Fibroblast of skin of left quadriceps (primary cell): Measurements from ENCODE around the gene GRB7.
"Not testable (repeated sequence)": the region's sequence is repeated elsewhere in the genome, so short reads cannot be mapped to it uniquely, and the experiment has no call there.

Experiments
- DNase-seq, 2 experiments: peaks; one replicate each; pipeline ENCODE4 v3.0.0-alpha.2; 2013; ENCODE audit warnings: low read depth in 2 of 2

Gene GRB7

DNA sequence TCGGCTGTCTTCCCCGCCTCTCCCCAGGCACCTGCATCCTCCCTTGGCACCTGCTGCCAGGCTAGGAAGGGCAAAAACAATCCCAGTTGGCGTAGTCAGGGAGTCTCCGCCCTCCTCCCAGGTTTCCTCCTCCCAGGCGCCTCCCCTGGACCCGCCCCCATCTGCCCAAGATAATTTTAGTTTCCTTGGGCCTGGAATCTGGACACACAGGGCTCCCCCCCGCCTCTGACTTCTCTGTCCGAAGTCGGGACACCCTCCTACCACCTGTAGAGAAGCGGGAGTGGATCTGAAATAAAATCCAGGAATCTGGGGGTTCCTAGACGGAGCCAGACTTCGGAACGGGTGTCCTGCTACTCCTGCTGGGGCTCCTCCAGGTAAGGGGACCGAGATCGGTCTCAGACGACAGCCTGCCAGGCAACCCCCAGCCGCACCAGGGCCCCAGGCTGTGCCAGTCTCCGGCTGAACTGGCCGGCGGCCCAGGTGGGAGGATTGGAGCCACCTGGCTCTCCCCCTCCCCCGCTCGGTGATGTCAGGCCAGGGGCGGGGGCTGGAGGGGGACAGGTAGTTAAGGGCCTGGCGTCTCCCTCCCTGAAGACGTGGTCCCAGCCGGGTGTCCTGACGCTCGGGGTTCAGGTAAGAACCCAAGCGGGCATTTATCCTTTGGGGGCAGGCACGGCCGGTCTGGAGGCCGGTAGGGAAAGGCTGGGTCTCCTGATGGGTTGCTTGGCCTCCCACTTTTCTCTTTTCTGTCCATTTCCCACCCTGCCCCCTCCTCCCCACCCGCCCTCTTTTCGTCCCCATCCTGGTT lies at the start of gene GRB7:
Gene GRB7 (plus strand): TSS at position 179 of the 808 bp plus-strand sequence. CDS start 4,364 bp downstream, outside the sequence.
- DNase-seq, result no peak

DNA sequence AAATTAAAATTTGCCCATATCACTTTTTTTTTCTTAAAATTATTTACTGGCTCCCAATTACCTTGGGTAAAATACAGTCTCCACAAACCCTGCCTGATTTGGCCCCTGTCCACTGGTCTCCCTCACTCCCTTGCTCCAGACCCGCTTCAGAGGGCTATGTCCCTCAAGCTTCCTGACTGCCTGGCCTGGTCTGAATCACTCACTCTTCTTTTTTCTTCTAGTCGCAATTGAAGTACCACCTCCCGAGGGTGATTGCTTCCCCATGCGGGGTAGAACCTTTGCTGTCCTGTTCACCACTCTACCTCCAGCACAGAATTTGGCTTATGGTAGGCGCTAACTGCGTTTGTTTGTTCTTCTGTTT lies 49.3 kb upstream of the GRB7 start:
- DNase-seq, result no peak

DNA sequence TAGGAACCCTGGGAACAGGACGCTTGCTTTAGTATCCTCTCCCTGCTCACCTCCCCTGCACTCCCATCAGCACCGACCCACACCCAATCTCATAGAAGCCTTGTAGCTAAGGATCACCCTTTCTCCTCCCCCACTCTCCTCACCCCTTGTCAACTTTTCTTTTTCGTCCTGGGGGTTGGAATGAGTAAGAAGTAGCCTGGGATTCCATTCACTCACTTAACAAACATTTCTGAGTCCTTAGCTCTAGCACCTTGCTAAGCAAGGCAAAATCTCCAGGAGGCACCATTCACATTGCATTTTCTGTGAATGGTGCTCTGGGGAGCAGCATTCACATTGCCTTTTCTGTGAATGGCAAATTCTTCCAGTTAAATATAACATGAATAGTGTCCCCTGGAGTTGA lies 48.8 kb upstream of the GRB7 start:
- DNase-seq, result no peak

DNA sequence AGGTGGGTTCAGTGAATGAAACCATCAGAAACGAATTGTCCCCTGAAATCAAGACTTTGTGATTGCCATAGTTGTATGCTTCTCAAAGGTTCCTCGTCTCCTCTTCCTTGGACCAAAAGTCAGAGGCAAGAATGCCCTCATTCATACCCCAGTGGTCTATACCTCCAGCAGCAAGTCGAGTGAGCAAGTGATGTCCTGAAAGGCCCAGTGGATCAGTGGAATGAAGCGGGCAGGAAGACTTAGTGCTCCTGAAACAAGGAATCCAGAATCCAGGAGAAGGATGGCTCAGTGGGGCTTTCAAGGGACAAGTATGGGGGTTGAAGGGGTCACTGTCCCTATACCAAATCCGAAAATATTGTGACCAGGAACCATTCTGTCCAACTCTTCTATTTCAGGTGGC lies 43.1 kb upstream of the GRB7 start:
- no peak for DNase-seq

DNA sequence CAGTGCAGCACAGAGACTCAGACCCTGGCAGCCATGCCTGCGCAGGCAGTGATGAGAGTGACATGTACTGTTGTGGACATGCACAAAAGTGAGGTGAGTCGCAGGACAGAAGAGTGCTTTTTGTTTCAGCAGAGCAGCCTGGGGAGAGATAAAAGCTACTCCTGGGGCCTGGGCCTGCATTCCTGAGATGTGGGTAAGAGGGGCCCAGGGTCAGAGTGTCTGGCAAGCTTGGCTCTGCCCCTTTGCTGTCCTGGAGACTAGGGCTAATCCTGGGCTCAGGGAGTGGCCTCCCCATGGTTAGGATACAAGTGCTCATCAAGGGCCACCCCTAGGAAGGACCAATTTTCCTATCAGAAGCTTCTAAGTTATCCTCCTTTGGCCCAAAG lies 42.7 kb upstream of the GRB7 start:
- DNase-seq, result no peak

DNA sequence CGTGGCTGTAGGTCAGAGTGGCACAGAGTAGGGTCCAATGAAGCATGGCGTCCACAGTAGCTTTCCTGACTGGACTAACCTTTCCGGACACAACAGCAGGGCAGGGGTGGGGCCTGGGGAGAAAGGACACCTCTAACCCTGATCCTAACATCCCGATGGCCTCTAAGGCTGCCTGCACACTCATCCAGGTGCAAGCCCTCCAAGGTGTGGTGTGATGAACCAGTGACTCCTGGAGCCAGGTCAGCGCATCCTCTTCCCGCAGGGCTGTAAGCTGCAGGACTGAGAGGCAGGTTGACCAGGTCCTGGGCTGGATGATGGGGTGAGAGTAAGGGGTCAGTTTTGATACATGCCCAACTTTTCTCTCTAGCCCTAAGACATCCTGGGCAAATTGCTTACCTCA lies 41.0 kb upstream of the GRB7 start:
- no peak for DNase-seq

DNA sequence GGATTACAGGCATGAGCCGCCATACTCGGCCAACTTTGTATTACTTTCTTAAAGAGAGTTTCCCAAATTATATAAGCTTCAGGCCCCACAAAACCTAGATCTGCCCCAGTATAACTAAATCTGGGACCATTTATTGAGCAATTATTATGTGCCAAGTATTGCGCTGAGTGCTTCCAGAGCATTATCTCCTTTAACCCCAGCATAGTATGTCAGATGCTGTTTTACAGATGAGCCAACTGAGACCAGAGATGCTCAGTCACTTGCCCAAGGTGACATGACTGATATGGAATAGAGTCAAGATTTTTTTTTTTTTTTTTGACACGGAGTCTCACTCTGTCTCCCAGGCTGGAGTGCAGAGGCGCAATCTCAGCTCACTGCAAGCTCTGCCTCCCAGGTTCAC lies 39.8 kb upstream of the GRB7 start:
- DNase-seq, result no peak

DNA sequence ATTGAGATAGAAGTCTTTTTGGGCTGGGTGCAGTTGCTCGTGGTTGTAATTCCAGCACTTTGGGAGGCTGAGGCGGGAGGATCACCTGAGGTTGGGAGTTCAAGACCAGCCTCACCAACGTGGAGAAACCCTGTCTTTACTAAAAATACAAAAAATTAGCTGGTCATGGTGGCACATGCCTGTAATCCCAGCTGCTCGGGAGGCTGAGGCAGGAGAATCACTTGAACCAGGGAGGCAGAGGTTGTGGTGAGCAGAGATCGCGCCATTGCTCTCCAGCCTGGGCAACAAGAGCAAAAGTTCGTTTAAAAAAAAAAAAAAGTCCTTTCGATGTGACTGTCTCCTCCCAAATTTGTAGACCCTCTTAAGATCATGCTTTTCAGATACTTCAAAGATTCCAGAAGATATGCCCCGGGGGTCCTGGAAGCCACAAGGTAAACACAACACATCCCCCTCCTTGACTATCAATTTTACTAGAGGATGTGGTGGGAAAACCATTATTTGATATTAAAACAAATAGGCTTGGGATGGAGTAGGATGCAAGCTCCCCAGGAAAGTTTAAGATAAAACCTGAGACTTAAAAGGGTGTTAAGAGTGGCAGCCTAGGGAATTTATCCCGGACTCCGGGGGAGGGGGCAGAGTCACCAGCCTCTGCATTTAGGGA lies 38.5 kb upstream of the GRB7 start:
- DNase-seq, result not testable (repeated sequence)

DNA sequence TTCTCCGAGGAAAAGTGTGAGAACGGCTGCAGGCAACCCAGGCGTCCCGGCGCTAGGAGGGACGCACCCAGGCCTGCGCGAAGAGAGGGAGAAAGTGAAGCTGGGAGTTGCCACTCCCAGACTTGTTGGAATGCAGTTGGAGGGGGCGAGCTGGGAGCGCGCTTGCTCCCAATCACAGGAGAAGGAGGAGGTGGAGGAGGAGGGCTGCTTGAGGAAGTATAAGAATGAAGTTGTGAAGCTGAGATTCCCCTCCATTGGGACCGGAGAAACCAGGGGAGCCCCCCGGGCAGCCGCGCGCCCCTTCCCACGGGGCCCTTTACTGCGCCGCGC lies 38.0 kb upstream of the GRB7 start, which contains the start of gene ERBB2:
Gene ERBB2 (plus strand): TSS at position 247 of the 330 bp plus-strand sequence. CDS start 175 bp downstream, outside the sequence.
- peak; percentile 42 to 47 for DNase-seq

DNA sequence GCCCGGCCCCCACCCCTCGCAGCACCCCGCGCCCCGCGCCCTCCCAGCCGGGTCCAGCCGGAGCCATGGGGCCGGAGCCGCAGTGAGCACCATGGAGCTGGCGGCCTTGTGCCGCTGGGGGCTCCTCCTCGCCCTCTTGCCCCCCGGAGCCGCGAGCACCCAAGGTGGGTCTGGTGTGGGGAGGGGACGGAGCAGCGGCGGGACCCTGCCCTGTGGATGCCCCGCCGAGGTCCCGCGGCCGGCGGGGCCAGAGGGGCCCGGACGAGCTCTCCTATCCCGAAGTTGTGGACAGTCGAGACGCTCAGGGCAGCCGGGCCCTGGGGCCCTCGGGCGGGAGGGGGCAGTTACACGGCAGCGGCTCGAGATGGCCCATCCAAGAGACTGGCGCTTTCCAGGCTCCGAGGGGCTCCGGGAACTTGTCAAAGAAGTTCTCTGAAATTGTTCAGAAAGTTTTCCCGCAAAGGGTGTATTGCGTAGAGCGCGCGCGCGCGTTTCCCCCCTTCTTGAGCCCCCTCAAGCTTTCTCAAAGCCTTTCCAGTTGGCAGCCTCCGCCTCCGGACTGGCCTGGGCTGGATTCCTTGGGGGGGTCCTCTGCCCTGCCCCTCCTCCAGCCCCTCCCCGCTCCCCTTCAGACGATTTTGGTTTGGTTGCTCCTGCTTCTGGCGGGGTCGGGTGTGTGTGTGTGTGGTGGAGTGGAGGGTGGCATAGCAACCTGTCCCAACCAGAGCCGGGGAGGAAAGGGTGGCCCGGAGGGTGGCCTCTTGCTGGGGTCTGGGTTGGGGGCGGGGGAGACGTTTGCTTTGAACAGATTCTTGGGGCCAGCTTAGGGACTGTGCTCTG lies 37.4 kb upstream of the GRB7 start:
- DNase-seq, result no peak

DNA sequence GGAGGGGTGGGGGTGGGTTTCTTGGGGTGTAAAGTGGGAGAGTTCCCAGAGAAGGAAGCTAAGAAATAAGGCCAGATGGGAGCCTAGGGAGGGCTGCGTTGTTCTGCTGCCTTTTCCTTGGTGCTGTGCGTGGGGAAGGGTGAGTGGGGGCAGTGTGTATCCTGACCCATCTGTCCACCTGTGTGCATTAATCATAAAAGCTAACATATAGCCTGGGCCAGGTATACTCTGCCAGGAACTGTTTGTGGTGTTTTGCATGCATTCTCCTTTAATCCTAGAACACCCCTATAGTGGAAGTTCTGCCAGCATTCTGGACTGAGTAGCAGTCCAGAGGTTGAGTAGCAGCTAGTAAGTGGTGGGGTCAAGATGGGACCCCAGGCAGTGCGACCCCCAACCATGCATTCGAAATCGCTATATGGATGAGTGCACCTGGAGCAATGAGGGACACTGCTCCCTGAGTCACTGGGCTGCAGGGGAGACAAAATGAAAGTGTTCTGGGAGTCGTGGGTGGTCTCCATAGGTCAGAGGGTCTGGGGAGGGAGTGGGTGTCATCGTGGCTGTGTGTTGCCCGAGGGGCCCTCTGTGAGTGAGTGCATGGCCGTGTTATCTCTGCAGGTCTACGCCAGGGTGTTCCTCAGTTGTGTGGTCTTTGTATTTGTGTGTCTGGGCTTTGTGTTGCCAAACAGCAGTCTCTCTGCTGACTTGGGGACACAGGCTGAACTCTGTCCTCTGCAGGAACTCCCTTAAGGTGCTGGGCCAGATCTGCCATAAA lies 36.5 kb upstream of the GRB7 start:
- no peak for DNase-seq

DNA sequence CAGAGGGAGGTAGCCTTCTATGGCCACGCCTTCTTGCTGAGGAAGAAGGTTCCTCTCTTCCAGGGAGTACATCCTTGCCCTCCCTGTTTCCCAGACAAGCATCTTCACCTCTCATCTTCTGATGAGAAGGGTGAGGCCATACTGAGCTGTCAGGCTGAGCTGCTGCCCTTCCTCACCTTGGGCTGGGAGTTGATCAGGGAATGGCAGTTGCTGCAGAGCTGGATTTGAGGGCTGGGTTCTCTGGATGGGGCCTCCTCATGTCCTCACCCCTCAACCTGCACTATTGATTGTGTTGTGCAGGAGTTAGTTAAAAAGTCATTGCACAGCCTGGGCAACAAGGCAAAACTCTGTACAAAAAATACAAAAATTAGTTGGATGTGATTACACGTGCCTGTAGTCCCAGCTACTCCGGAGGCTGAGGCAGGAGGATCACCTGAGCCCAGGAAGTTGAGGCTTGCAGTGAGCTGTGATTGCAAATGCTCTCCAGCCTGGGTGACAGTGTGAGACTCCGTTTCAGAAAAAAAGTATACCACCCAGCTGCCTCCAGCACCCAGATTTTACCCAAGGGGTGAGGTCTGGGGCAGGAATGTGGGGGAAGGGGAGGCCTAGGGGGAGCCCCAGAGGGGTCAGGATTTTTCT lies 35.8 kb upstream of the GRB7 start:
- DNase-seq, result no peak

DNA sequence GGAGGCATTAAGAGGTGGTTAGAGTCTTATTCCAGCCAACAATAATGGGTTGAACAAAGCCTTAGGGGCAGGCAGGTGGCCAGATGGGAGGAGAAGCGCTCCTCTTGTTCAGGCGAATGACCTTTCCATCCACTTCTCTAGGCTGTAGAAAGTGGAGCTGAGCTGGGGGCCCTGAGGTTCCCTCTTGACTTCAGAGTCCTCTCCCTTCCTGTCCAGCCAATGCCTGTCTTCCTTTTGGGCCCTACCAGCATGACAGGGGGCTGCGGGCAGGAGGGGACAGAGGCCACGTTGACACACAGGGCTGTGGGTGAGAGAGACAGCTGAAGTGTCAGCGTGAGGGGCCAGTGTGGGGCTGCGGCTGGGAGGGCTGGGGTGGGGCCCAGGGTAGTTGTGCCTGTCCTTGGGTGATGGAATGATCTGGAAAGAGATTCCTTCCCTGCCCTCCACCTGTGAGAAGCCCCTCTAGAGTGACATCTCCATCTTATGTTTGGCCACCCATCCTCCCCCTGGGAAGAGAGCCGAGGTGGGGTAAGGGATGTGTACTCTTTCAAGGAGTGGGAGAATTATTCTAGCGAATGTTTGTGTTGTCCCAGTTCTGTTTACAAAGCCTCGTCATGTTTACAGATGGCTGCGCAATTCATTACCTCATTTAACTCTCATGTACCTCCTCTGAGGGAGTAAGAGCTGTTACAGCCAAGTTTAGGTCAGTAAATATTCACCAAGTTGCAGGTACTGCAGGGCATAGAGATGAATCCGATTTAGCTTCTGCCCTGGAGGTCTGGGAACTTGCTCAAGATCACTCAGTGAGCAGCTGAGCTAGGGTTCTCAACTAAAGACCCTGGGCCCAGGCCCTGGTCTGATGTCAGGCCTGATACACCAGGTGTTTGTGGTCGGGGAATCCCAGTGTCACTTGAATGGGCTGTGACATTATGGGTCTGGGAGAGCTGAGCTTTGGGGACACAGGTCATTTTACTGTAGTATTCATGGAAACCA lies 34.5 kb upstream of the GRB7 start:
- DNase-seq, result no peak

DNA sequence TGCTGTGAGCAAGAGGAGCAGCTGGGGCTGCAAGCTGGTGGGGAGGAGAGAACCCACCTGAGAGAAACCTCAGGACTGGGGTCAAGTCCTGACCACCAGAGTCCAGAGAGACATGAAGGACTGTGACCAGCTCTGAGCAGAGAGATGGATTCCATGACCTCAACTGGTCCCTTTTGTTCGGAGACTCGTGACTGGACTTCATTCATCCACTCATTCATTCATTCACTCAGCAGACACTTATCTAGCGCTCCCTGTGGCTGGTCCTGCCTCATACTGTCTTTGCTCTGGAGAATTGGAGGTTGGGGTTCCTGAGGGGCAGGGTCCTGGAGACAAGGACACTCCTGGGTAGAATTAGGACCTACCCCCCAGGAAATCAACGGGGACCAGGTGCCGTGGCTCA lies 33.8 kb upstream of the GRB7 start:
- DNase-seq, result no peak

DNA sequence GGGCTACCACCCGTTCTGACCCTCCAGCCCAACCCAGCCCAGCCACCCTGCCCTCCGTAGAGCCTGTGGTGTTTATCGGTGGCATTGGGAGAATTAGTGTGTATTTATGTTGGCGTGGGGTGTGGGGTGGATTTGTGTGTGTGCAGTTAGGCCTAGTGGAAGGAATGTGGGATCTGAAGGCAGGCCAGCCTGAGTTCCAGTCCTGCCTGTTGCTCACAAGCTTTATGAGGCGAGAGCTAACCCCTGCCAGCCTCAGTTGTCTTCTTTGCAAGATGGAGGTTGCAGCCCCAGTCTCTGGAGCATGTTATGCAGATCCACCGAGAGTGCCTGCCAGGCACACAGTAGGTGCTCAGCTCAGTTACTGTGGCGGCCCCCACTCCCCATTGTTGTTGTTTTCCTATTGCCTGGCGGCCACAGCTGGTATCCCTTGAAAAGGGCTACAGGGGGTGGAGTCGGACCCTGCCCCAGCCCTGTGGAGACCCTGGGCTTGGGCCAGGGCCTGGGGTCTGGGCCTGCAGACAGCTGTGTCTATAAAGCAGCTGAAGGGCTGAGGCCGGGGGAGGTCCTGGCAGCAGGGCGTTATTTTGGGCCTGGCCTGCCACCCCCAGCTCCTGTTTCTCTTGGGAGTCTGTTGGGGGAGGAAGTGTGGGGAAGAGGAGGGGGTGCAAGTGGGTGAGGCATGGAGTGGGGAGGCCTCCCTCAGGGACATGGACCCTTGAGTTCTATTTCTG lies 32.8 kb upstream of the GRB7 start:
- no peak for DNase-seq

DNA sequence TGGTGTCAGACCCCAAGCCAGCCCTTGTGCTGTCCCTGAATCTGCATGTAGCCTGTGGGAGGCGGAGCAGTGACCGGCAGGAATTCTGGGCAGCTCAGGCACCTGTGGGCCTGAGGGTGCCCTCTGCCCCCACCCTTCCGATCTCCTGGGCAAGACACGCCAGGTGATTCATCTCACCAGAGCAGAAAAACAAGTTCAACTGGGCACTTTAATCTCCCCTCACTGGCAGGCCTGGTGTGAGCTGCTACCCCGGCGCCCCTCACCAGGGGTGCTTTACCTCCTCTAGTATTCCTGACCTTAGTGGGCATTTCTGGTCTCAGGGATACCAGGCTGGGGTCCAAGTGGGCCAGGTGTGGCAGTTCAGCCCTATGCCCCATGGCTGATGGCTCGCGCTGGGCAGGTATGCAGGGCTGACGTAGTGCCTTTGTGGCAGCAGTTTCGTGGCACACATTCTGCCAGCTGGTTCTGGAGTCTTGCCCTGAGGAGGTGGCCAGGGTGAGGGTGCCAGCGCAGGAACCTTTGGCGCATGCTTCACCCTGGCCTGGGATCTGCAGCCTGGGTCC lies 31.9 kb upstream of the GRB7 start:
- no peak for DNase-seq

DNA sequence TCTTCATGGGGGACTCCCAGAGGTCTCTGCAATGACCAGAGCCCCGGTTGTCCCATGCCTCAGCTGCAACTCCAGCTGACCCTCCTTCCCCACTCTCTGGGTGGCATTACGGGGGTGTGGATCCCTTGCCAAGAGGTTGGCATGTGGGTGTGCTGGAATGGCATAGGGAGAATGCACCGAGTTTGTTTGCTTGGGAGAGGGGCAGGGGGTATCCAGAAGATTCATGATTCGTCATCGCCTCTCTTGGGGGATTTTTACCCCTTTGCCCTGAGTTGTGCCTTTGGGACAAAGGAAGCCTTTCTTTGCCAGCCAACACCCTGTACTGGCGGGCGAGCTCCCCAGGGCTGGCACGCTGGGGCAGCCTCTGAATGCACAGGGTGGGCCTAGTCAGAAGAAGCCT lies 31.4 kb upstream of the GRB7 start:
- DNase-seq, result no peak

DNA sequence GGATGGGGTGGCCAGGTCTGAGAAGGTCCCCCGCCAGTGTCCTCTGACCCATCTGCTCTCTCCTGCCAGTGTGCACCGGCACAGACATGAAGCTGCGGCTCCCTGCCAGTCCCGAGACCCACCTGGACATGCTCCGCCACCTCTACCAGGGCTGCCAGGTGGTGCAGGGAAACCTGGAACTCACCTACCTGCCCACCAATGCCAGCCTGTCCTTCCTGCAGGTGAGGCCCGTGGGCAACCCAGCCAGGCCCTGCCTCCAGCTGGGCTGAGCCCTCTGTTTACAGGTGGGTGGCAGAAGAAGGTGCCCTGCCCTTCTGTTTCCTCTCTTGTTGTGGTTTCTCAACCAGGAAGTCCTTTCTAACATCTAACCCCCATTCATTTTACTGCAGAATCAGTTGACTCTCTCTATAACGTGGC lies 30.8 kb upstream of the GRB7 start:
- no peak for DNase-seq
